MCF 10A (cell line): ENCODE data around the gene MIER3. TPM values are rescaled to one million over a fixed set of nuclear protein-coding genes. Genes with fewer than 3 reads are reported as not detected.

Experiments used
- BruUV-seq: library from RNA; stranded (reverse); fragments of 400-500 nt; replicated peaks from 2 replicates; lab custom pipeline; 2021; lab: Mats Ljungman, UMichigan
- CTCF ChIA-PET: fragments of 300-600 bp; sonication (Branson Sonifier 250); formaldehyde crosslinking; extraction: SDS; loops from one replicate; lab custom pipeline; 2021; ENCODE audit warnings: antibody characterized with exemption, inconsistent platforms; lab: Yijun Ruan, JAX
- POLR2A ChIA-PET: fragments of 300-600, 350-650 bp; sonication (Branson Sonifier 250); formaldehyde crosslinking; extraction: SDS; loops from one replicate; lab custom pipeline; 2020; ENCODE audit warnings: antibody characterized with exemption, inconsistent platforms; lab: Yijun Ruan, JAX
- DNase-seq: peaks from one replicate; pipeline ENCODE4 v3.0.0-alpha.2; 2018; ENCODE audit not compliant: unreplicated experiment
- H3K27ac Mint-ChIP-seq: one replicate; pipeline ENCODE4 v1.8.0; 2022; ENCODE audit warnings: mild to moderate bottlenecking, low read depth, mixed read lengths; ENCODE audit not compliant: unreplicated experiment
- H3K27me3 Mint-ChIP-seq: one replicate; pipeline ENCODE4 v1.8.0; 2022; ENCODE audit warnings: mixed read lengths; ENCODE audit not compliant: insufficient read depth, unreplicated experiment
- H3K36me3 Mint-ChIP-seq: one replicate; pipeline ENCODE4 v1.8.0; 2022; ENCODE audit warnings: mild to moderate bottlenecking, moderate library complexity, mixed read lengths; ENCODE audit not compliant: insufficient read depth, unreplicated experiment
- H3K4me1 Mint-ChIP-seq: one replicate; pipeline ENCODE4 v1.8.0; 2022; ENCODE audit warnings: mixed read lengths; ENCODE audit not compliant: insufficient read depth, unreplicated experiment
- H3K4me3 Mint-ChIP-seq: one replicate; pipeline ENCODE4 v1.8.0; 2022; ENCODE audit warnings: mild to moderate bottlenecking, moderate library complexity, mixed read lengths; ENCODE audit not compliant: unreplicated experiment
- H3K9me3 Mint-ChIP-seq: one replicate; pipeline ENCODE4 v1.8.0; 2022; ENCODE audit warnings: mixed read lengths; ENCODE audit not compliant: unreplicated experiment
- intact Hi-C: fragments of 100-400 bp; cut with micrococcal nuclease; formaldehyde crosslinking; loops from 2 replicates; pipeline ENCODE4 v1.14.1; 2022
- total RNA-seq: library from RNA; stranded (reverse); gene quantifications from 2 replicates; pipeline ENCODE4 v1.2.3, GENCODE V29; 2022
- TF ChIP-seq, protein P1 (sequence below): fragments of 200-600 bp; IDR thresholded peaks from one replicate; pipeline ENCODE4 v1.8.0; 2022; ENCODE audit warnings: antibody characterized with exemption, mild to moderate bottlenecking; ENCODE audit not compliant: unreplicated experiment

MIER3 gene
- total RNA-seq, 1 experiment from 2014 or later, result 17.8 TPM

- BruUV-seq, result no TSS peak
- no peaks in the 10 kb centered on the region for H3K36me3 Mint-ChIP-seq
- intact Hi-C loops, result no loop called here
- TF ChIP-seq, protein P1, sequence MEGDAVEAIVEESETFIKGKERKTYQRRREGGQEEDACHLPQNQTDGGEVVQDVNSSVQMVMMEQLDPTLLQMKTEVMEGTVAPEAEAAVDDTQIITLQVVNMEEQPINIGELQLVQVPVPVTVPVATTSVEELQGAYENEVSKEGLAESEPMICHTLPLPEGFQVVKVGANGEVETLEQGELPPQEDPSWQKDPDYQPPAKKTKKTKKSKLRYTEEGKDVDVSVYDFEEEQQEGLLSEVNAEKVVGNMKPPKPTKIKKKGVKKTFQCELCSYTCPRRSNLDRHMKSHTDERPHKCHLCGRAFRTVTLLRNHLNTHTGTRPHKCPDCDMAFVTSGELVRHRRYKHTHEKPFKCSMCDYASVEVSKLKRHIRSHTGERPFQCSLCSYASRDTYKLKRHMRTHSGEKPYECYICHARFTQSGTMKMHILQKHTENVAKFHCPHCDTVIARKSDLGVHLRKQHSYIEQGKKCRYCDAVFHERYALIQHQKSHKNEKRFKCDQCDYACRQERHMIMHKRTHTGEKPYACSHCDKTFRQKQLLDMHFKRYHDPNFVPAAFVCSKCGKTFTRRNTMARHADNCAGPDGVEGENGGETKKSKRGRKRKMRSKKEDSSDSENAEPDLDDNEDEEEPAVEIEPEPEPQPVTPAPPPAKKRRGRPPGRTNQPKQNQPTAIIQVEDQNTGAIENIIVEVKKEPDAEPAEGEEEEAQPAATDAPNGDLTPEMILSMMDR, result no peak
- peaks cover 17% of the 10 kb centered on the region for H3K27me3 Mint-ChIP-seq
- no peaks in the 10 kb centered on the region for H3K4me1 Mint-ChIP-seq
- no peak overlapping the region for H3K27ac Mint-ChIP-seq
- no peaks in the 10 kb centered on the region for H3K9me3 Mint-ChIP-seq
- DNase-seq, result no peak
- ChIA-PET CTCF (no interaction called here), POLR2A (no interaction called here)
- H3K4me3 Mint-ChIP-seq, result no peak overlapping the region
Measured at GRCh38 chr5:56973473-56973872, 21.6 kb upstream of the MIER3 start.

- BruUV-seq, result no TSS peak
- no peak for DNase-seq
- H3K36me3 Mint-ChIP-seq, result no peaks in the 10 kb centered on the region
- H3K27me3 Mint-ChIP-seq, result peaks cover 33% of the 10 kb centered on the region
- no peak overlapping the region for H3K27ac Mint-ChIP-seq
- H3K4me1 Mint-ChIP-seq, result no peaks in the 10 kb centered on the region
- H3K4me3 Mint-ChIP-seq, result no peak overlapping the region
- ChIA-PET POLR2A (interaction anchor here (0.9 kb wide), 1 partner anchor 62 kb away, joined by 3 read pairs; no protein-coding TSS in a partner anchor), CTCF (no interaction called here)
- no peaks in the 10 kb centered on the region for H3K9me3 Mint-ChIP-seq
- TF ChIP-seq, protein P1, result no peak
- intact Hi-C loops, result no loop called here
Measured at GRCh38 chr5:56971275-56971674, 19.4 kb upstream of the MIER3 start.

GRCh38 chr5:56964173-56964572 is 12.2 kb upstream of the MIER3 start:
- DNase-seq, result no peak
- TF ChIP-seq, protein P1, result no peak
- Mint-ChIP-seq H3K4me1 (no peaks in the 10 kb centered on the region), H3K36me3 (no peaks in the 10 kb centered on the region), H3K27me3 (peaks cover 64% of the 10 kb centered on the region), H3K9me3 (no peaks in the 10 kb centered on the region), H3K4me3 (no peak overlapping the region), H3K27ac (no peak overlapping the region)
- ChIA-PET CTCF (interaction anchor here (0.9 to 1.6 kb wide), 2 partner anchors 10 to 175 kb away, joined by 3 to 8 read pairs; no protein-coding TSS in a partner anchor), POLR2A (interaction anchor here (0.9 kb wide), 1 partner anchor 24 kb away, joined by 3 read pairs; no protein-coding TSS in a partner anchor)
- BruUV-seq, result no TSS peak
- intact Hi-C loops, result no loop called here

- CTCF ChIA-PET, result no interaction called here
- DNase-seq, result no peak
- TF ChIP-seq, protein P1, result no peak
- H3K36me3 Mint-ChIP-seq, result no peaks in the 10 kb centered on the region
- intact Hi-C loops, result no loop called here
- POLR2A ChIA-PET, result interaction anchor here (0.5 kb wide), 1 partner anchor 206 kb away, joined by 3 read pairs; no protein-coding TSS in a partner anchor
- no TSS peak for BruUV-seq
- H3K4me3 Mint-ChIP-seq, result no peak overlapping the region
- peaks cover 73% of the 10 kb centered on the region for H3K27me3 Mint-ChIP-seq
- no peak overlapping the region for H3K27ac Mint-ChIP-seq
- no peaks in the 10 kb centered on the region for H3K9me3 Mint-ChIP-seq
- H3K4me1 Mint-ChIP-seq, result no peaks in the 10 kb centered on the region
Measured at GRCh38 chr5:56963246-56963645, 11.3 kb upstream of the MIER3 start.
